Measurements from ENCODE around the gene TWIST2. TPM values are rescaled to one million over a fixed set of nuclear protein-coding genes. Genes with fewer than 3 reads are reported as not detected.

The TWIST2 gene
- total RNA-seq, 1 donor: 9.4 TPM

- no peaks in the 10 kb centered on the region for H4K20me1 ChIP-seq (ENCODE audit: insufficient read depth, low read length)
- no peaks in the 10 kb centered on the region for H3K79me2 ChIP-seq (ENCODE audit: insufficient read depth, low read length)
- no peak overlapping the region for H2AFZ ChIP-seq (ENCODE audit: low read length)
- no peaks in the 10 kb centered on the region for H3K4me1 ChIP-seq (ENCODE audit: insufficient read depth, low read length)
- no peak overlapping the region for H3K4me3 ChIP-seq (ENCODE audit: insufficient read depth, low read length)
- TF ChIP-seq, protein P1, sequence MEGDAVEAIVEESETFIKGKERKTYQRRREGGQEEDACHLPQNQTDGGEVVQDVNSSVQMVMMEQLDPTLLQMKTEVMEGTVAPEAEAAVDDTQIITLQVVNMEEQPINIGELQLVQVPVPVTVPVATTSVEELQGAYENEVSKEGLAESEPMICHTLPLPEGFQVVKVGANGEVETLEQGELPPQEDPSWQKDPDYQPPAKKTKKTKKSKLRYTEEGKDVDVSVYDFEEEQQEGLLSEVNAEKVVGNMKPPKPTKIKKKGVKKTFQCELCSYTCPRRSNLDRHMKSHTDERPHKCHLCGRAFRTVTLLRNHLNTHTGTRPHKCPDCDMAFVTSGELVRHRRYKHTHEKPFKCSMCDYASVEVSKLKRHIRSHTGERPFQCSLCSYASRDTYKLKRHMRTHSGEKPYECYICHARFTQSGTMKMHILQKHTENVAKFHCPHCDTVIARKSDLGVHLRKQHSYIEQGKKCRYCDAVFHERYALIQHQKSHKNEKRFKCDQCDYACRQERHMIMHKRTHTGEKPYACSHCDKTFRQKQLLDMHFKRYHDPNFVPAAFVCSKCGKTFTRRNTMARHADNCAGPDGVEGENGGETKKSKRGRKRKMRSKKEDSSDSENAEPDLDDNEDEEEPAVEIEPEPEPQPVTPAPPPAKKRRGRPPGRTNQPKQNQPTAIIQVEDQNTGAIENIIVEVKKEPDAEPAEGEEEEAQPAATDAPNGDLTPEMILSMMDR (IDR thresholded peaks at IDR 0.05; ENCODE audit: extremely low read depth, low read depth, low read length): no peak
- H3K9me3 ChIP-seq (ENCODE audit: low read depth, low read length): no peaks in the 10 kb centered on the region
- DNase-seq (ENCODE audit: insufficient read length, low spot score, missing footprints): no peak
- no peaks in the 10 kb centered on the region for H3K36me3 ChIP-seq (ENCODE audit: insufficient read depth, low read length)
- H3K27me3 ChIP-seq (ENCODE audit: insufficient read depth, low read length): peaks cover 6% of the 10 kb centered on the region
- H3K4me2 ChIP-seq (ENCODE audit: insufficient read depth, low read length): no peak overlapping the region
- no peak overlapping the region for H3K27ac ChIP-seq (ENCODE audit: low read depth, low read length)
Observed at GRCh38 chr2:238817382-238817781, 30.5 kb upstream of the TWIST2 start.

- TF ChIP-seq, protein P1 (IDR thresholded peaks at IDR 0.05; ENCODE audit: extremely low read depth, low read depth, low read length): no peak
- peaks cover 6% of the 10 kb centered on the region for H3K27me3 ChIP-seq (ENCODE audit: insufficient read depth, low read length)
- H3K27ac ChIP-seq (ENCODE audit: low read depth, low read length): no peak overlapping the region
- no peak overlapping the region for H3K4me3 ChIP-seq (ENCODE audit: insufficient read depth, low read length)
- no peaks in the 10 kb centered on the region for H3K9me3 ChIP-seq (ENCODE audit: low read depth, low read length)
- H3K79me2 ChIP-seq (ENCODE audit: insufficient read depth, low read length): no peaks in the 10 kb centered on the region
- H3K36me3 ChIP-seq (ENCODE audit: insufficient read depth, low read length): no peaks in the 10 kb centered on the region
- H4K20me1 ChIP-seq (ENCODE audit: insufficient read depth, low read length): no peaks in the 10 kb centered on the region
- DNase-seq (ENCODE audit: insufficient read length, low spot score, missing footprints): no peak
- H3K4me1 ChIP-seq (ENCODE audit: insufficient read depth, low read length): no peaks in the 10 kb centered on the region
- no peak overlapping the region for H3K4me2 ChIP-seq (ENCODE audit: insufficient read depth, low read length)
- H2AFZ ChIP-seq (ENCODE audit: low read length): no peak overlapping the region
Observed at GRCh38 chr2:238817891-238818290, 30.0 kb upstream of the TWIST2 start.

DNA sequence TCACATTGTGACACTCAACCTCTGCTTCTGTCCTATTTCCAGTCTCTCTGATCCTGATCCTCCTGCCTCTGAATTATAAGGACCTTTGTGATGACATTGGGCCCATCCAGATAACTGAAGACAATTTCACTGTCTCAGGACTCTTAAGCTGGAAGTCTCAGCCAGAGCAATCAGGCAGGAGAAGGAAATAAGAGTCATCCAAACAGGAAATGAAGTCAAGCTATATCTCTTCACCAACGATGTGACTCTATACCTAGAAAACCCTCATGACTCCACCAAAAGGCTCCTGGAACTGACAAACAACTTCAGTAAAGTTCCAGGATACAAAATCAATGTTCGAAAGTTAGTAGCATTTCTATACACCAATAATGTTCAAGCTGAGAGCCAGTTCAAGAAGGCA, 29.3 kb upstream of the TWIST2 start:
- TF ChIP-seq, protein P1 (IDR thresholded peaks at IDR 0.05; ENCODE audit: extremely low read depth, low read depth, low read length): no peak
- Histone ChIP-seq H3K27me3 (ENCODE audit: insufficient read depth, low read length) (peaks cover 6% of the 10 kb centered on the region), H3K4me1 (ENCODE audit: insufficient read depth, low read length) (no peaks in the 10 kb centered on the region), H3K79me2 (ENCODE audit: insufficient read depth, low read length) (no peaks in the 10 kb centered on the region), H2AFZ (ENCODE audit: low read length) (no peak overlapping the region), H3K9me3 (ENCODE audit: low read depth, low read length) (no peaks in the 10 kb centered on the region), H3K36me3 (ENCODE audit: insufficient read depth, low read length) (no peaks in the 10 kb centered on the region), H4K20me1 (ENCODE audit: insufficient read depth, low read length) (no peaks in the 10 kb centered on the region), H3K4me2 (ENCODE audit: insufficient read depth, low read length) (no peak overlapping the region), H3K4me3 (ENCODE audit: insufficient read depth, low read length) (no peak overlapping the region), H3K27ac (ENCODE audit: low read depth, low read length) (no peak overlapping the region)
- DNase-seq (ENCODE audit: insufficient read length, low spot score, missing footprints): no peak

- Histone ChIP-seq H2AFZ (ENCODE audit: low read length) (no peak overlapping the region), H3K27me3 (ENCODE audit: insufficient read depth, low read length) (peaks cover 4% of the 10 kb centered on the region), H3K4me2 (ENCODE audit: insufficient read depth, low read length) (no peak overlapping the region), H4K20me1 (ENCODE audit: insufficient read depth, low read length) (no peaks in the 10 kb centered on the region), H3K9me3 (ENCODE audit: low read depth, low read length) (no peaks in the 10 kb centered on the region), H3K27ac (ENCODE audit: low read depth, low read length) (no peak overlapping the region), H3K36me3 (ENCODE audit: insufficient read depth, low read length) (no peaks in the 10 kb centered on the region), H3K79me2 (ENCODE audit: insufficient read depth, low read length) (no peaks in the 10 kb centered on the region), H3K4me3 (ENCODE audit: insufficient read depth, low read length) (no peak overlapping the region), H3K4me1 (ENCODE audit: insufficient read depth, low read length) (no peaks in the 10 kb centered on the region)
- TF ChIP-seq, protein P1 (IDR thresholded peaks at IDR 0.05; ENCODE audit: extremely low read depth, low read depth, low read length): no peak
- DNase-seq (ENCODE audit: insufficient read length, low spot score, missing footprints): no peak
Observed at GRCh38 chr2:238820197-238820596, 27.7 kb upstream of the TWIST2 start.
